M059J (cell line): ENCODE measurements around the gene LY6G6C. TPM values are rescaled to one million over a fixed set of nuclear protein-coding genes. Genes with fewer than 3 reads are reported as not detected.

ENCODE experiments used
- DNase-seq: peaks from one replicate; pipeline ENCODE4 v3.0.0-alpha.2; 2012; ENCODE audit warnings: low read depth
- total RNA-seq: library from RNA; depleted of rRNA; stranded (reverse); fragments of >200 nt; shearing (Covaris generic); gene quantifications from 2 replicates; pipeline ENCODE4 v1.2.3, GENCODE V29; 2014

The LY6G6C gene
- total RNA-seq, 1 experiment from 2014 or later, result not detected

- DNase-seq, result no peak
Measured at GRCh38 chr6:31741815-31742214, 20.3 kb upstream of the LY6G6C start.

DNA sequence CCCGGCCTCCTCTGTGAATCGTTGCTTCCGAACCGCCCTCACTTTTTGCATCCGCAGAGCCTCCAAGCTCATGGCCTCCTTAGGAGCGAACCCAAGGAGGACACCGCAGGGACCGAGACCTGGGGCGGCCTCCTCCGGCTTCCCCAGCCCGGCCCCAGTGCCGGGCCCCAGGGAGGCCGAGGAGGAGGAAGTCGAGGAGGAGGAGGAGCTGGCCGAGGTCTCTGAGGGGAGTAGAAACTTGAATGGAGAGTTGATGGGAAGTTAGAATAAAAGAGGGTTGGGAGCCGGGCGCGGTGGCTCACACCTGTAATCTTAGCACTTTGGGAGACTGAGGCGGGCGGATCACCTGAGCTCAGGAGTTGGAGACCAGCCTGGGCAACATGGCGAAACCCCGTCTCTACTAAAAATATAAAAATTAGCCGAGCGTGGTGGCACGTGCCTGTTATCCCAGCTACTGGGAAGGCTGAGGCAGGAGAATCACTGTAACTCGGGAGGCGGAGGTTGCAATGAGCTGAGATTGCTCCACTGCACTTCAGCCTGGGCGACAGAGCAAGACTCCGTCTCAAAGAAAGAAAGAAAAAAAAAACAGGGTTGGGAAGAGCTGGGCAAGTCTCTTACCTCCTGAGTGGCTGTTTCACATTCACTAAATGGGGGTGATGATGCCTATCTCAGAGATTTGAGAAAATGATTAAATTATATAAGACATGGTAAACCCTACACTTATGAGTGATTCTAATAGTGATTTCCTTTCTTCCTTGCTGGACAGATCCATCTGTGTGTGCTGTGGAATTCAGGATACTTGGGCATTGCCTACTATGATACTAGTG lies 19.1 kb upstream of the LY6G6C start:
- DNase-seq, result no peak

DNA sequence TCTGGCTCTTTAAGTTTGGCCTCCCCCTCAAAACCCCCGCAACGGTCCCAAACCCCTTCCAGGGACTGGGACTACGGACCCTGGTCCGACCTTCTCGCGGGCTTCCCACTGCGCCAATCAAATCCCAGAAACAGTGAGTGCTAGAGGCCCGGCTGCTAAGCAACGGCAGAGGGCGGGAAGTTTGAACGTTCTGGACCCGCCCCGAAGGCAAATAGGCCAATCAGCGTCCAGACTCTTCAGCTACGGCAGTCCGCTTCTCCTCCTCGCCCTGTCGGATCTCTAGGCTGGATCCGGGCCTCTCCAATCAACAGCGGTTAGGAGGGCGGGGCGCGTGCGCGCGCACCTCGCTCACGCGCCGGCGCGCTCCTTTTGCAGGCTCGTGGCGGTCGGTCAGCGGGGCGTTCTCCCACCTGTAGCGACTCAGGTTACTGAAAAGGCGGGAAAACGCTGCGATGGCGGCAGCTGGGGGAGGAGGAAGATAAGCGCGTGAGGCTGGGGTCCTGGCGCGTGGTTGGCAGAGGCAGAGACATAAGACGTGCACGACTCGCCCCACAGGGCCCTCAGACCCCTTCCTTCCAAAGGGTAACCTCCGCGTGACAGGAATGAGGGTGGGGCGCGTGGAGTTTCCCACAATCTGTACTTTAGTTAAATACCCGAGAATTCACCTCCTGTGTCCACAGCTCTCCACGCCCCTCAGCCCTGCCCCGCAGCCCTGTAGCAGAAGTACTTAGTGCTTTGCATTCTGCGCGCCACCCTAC lies 18.3 kb upstream of the LY6G6C start, which contains the start of gene MSH5:
Gene MSH5 (plus strand): TSS at position 367 of the 758 bp plus-strand sequence. CDS start 462 bp downstream, outside the sequence.
- DNase-seq, result peak; percentile 100

GRCh38 chr6:31737991-31738979 lies 16.7 kb upstream of the LY6G6C start:
- peak; percentile 97 for DNase-seq

GRCh38 chr6:31737315-31737990 lies 15.9 kb upstream of the LY6G6C start:
- peak; percentile 51 for DNase-seq

DNA sequence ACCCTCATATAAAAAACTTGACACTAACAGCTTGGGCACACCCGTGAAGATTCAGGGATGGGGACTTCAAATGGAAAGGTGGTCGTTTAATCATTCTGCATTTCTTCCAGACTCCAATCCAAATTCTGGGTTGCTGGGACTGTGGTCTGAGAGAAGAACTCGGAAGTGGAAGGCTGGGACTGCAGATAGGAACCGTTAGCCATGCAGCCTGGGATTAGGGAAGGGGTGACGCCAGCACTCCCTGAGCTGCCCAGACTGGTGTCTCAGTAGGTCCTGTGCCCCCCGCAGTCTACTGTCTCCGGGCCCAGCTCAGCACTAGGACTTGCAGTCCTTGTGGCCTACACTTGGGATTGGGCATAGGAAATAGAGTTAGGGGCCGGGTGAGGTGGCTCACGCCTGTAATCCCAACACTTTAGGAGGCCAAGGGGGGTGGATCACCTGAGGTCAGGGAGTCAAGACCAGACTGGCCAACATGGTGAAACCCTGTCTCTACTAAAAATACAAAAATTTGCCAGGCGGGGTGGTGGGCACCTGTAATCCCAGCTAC lies 15.3 kb upstream of the LY6G6C start:
- no peak for DNase-seq

- DNase-seq, result peak; percentile 96
Measured at GRCh38 chr6:31736021-31736767, 14.6 kb upstream of the LY6G6C start, which contains the start of gene CLIC1. Gene CLIC1 (minus strand): TSS chr6:31736530. CDS start chr6:31736300, 230 bp downstream.

GRCh38 chr6:31734821-31735406 lies 13.4 kb upstream of the LY6G6C start:
- peak; percentile 93 for DNase-seq

DNA sequence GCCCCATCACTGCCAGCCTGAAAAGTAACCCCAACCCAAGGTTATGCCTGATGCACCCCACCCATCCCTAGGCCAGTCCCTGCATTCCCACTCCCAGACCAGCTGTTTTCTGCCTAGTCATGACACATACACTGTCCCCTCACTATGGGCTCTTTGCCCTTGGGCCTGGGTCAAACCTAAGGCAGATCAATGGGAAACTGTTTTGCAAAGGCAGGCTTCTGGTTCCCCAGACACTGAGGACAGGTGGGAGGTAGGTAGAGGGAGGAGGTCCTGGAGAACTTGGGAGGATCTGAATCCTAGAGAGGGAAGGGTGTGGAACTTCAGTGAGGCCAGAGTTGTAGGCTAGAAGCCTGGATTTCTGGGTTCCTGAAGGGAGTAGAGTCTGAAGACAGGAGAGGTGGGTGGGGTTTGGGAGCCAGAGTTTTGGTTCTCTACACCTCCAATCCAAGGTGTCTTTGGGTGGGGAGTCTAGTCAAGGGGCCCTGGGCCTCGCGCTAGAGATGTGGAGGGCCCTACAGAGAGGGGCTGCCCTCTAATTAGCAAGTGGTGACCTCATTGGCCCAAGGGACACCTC lies 12.8 kb upstream of the LY6G6C start:
- DNase-seq, result no peak

GRCh38 chr6:31733734-31734133 lies 12.2 kb upstream of the LY6G6C start:
- no peak for DNase-seq

- no peak for DNase-seq
Measured at GRCh38 chr6:31732029-31732428, 10.5 kb upstream of the LY6G6C start.

DNA sequence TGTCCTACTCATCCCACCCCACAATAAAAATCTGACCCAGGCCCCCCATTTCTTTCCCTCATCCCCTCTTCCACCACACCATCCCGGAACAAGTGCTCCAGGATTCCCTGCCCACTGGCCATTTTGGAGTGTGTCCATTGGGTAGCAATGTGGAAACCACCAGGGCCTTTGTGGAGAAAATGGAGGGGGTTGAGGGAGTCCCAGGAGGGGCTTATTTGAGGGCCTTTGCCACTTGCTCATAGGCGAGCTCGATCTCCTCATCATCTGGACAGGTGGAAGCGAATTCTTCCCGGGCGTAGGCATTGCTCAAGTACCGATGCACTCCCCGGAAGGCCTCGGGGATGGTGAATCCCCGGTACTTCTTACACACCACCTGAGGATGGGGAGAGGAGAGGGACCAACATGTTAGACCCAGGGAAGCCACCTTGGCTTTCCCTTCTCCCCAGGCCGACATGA lies 9.1 kb upstream of the LY6G6C start:
- DNase-seq, result peak; percentile 35

DNA sequence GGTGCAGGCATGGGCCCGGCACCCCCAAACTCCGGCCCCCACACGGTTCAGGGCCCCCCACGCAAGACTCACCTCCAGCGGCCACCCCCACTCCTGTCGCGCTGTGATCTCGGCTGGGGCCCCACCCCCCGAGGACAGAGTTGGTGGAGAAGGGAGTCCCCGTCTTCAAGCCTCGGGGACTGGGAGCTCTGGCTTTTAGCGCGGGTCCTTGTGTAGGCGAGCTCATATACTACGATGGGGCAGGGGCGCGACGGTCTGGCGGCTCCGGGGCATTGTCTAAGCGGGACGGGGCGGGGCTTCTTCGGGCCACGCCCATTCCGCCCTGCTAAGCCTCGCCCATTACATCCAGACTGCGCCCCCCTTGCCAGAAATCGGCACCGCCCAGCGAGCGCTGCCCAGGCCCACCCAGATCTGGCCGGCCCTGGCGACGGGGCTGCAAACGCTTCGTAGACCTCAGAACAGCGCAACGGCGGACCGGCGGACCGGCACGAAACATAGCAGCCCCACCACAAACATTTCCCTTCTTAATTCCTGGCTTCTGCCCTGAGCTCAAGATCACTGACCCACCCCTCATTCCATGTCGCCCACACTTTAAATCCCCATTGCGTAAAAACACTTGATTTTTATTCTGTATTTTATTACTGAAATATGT lies 8.6 kb upstream of the LY6G6C start:
- DNase-seq, result peak; percentile 89

GRCh38 chr6:31729515-31729978 lies 8.0 kb upstream of the LY6G6C start:
- DNase-seq, result peak; percentile 92

GRCh38 chr6:31728767-31729514 lies 7.4 kb upstream of the LY6G6C start, which contains the start of gene DDAH2:
Gene DDAH2 (minus strand): TSS chr6:31729299. CDS start chr6:31729161, 138 bp downstream.
- DNase-seq, result no peak

DNA sequence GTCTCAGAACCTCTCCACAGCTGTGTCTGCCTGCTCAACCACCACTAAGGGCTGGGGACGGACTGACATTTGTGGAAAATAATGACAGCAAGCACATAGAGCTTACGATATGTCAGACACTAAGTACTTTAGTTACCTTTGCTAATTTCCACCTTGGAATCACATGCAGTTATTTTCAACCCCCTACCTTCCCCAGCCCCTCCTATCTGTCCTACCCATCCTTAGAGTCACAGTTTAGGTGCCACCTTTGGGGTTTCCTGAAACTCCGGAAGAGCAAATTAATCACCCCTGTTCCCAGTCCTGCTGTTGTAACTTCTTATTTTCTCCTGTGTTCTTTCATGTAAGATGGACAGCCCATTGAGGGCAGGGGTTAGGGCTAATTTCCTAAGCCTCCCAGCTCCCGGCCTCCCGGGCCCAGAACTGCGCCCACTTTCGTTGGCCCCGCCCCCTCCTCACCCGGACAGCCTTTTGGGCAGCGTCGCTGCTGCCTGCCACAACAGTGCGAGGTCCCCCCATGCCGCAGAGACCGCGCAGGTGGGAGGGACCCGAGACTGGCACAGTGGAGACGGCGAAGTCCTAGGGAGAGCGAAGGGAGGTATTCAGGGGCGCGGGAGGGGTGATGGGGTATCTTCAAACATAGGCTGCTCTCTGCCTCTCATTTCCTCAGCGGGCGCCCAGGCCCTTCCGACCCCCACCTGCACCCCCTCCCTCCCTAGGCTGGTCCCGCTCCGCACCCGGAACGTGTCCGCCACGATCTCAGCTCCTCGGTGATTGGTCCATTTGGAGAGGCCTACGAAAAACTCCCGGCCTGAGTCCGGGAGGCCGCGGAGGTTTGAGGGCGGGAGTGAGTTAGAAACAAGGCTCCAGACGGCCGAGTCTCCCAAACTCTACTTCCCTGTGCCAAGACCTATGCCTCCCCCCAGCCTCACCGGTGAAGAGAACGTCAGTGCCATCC lies 6.4 kb upstream of the LY6G6C start:
- no peak for DNase-seq
